Nephron (organoid): Measurements from ENCODE around the gene MFAP2.
"Not testable (repeated sequence)": the region's sequence is repeated elsewhere in the genome, so short reads cannot be mapped to it uniquely, and the experiment has no call there.

Experiments used
- H3K27ac Mint-ChIP-seq, 3 experiments: 2 replicates each; pipeline ENCODE4 v1.8.0; 2020; ENCODE audit warnings: mixed read lengths in 3 of 3, mild to moderate bottlenecking in 2 of 3, moderate library complexity in 1 of 3
- H3K27me3 Mint-ChIP-seq: 2 replicates; pipeline ENCODE4 v1.8.0; 2021; ENCODE audit warnings: low read depth, mild to moderate bottlenecking, moderate library complexity, mixed read lengths
- H3K36me3 Mint-ChIP-seq: 2 replicates; pipeline ENCODE4 v1.8.0; 2020; ENCODE audit warnings: low read depth, mixed read lengths
- H3K4me1 Mint-ChIP-seq: 2 replicates; pipeline ENCODE4 v1.8.0; 2020; ENCODE audit warnings: mixed read lengths
- H3K4me3 Mint-ChIP-seq, 3 experiments: 2 replicates each; pipeline ENCODE4 v1.8.0; 2020; ENCODE audit warnings: mild to moderate bottlenecking in 3 of 3, mixed read lengths in 3 of 3, moderate library complexity in 2 of 3
- H3K9me3 Mint-ChIP-seq: 2 replicates; pipeline ENCODE4 v1.8.0; 2020; ENCODE audit warnings: mixed read lengths
- TF ChIP-seq, protein P1 (sequence below), 3 experiments: fragments of 200-600 bp; sonication (generic); IDR thresholded peaks; one replicate each; pipeline ENCODE4 v1.5.0; 2021; ENCODE audit warnings: antibody characterized with exemption in 3 of 3; ENCODE audit not compliant: unreplicated experiment in 3 of 3

MFAP2 gene

DNA sequence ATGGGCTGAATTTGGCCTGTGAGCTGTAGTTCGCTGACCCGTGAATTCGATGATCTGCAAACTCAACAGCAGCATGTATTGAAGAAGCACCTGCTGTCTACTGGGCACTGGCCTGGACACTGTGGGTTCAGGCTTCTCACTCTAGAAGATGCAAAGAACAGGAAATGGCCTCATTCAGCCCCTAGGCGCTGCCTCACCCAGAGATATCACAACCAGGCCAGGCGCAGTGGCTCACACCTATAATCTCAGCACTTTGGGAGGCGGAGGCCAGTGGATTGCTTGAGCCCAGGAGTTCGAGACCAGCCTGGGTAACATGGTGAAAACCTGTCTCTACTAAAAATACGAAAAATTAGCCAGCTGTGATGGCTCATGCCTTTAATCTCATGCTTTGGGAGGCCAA lies 23.6 kb downstream of the MFAP2 start:
- no peaks in the 10 kb centered on the region for H3K9me3 Mint-ChIP-seq
- no peak overlapping the region for H3K4me3 Mint-ChIP-seq
- no peaks in the 10 kb centered on the region for H3K36me3 Mint-ChIP-seq
- peaks cover 9% of the 10 kb centered on the region for H3K4me1 Mint-ChIP-seq
- TF ChIP-seq, protein P1, sequence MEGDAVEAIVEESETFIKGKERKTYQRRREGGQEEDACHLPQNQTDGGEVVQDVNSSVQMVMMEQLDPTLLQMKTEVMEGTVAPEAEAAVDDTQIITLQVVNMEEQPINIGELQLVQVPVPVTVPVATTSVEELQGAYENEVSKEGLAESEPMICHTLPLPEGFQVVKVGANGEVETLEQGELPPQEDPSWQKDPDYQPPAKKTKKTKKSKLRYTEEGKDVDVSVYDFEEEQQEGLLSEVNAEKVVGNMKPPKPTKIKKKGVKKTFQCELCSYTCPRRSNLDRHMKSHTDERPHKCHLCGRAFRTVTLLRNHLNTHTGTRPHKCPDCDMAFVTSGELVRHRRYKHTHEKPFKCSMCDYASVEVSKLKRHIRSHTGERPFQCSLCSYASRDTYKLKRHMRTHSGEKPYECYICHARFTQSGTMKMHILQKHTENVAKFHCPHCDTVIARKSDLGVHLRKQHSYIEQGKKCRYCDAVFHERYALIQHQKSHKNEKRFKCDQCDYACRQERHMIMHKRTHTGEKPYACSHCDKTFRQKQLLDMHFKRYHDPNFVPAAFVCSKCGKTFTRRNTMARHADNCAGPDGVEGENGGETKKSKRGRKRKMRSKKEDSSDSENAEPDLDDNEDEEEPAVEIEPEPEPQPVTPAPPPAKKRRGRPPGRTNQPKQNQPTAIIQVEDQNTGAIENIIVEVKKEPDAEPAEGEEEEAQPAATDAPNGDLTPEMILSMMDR (IDR thresholded peaks at IDR 0.05; ENCODE audit: unreplicated experiment in 3 of 3), result no peak
- no peak overlapping the region for H3K27ac Mint-ChIP-seq
- H3K27me3 Mint-ChIP-seq, result no peaks in the 10 kb centered on the region

DNA sequence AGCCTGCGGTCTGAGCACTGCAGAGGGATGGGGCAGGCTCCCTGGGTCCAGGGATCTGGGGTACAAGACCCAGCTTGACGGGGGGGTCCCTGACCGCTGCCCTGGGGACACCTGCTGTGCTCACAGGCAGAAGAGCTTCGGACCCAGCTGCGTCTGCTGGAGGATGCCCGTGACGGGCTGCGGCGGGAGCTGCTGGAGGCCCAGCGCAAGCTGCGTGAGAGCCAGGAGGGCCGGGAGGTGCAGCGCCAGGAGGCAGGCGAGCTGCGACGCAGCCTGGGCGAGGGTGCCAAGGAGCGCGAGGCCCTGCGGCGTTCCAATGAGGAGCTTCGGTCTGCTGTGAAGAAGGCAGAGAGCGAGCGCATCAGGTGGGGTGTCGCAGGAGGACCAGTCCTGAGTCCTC lies 25.2 kb downstream of the MFAP2 start:
- Mint-ChIP-seq H3K36me3 (no peaks in the 10 kb centered on the region), H3K27me3 (no peaks in the 10 kb centered on the region), H3K9me3 (no peaks in the 10 kb centered on the region), H3K4me3 (no peak overlapping the region), H3K4me1 (peaks cover 1% of the 10 kb centered on the region), H3K27ac (no peak overlapping the region)
- TF ChIP-seq, protein P1 (IDR thresholded peaks at IDR 0.05; ENCODE audit: unreplicated experiment in 3 of 3), result no peak

DNA sequence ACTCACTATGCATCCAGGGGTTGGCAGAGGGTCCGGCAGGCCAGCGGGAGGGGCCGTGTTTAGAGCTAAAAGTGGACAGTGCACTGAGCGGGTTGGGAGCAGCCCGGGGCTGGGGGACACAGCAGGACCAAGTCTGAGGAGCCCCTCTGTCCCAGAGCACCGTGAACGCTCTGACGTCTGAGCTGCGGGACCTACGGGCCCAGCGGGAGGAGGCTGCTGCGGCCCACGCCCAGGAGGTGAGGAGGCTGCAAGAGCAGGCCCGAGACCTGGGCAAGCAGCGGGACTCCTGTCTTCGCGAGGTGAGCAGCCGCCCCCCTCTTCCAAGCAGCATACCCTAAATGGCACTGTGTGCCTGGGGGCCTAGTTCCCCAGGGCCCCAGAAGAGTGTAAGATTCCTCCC lies 25.8 kb downstream of the MFAP2 start:
- Mint-ChIP-seq H3K4me1 (no peaks in the 10 kb centered on the region), H3K4me3 (no peak overlapping the region), H3K9me3 (no peaks in the 10 kb centered on the region), H3K27me3 (no peaks in the 10 kb centered on the region), H3K36me3 (no peaks in the 10 kb centered on the region), H3K27ac (no peak overlapping the region)
- TF ChIP-seq, protein P1 (IDR thresholded peaks at IDR 0.05; ENCODE audit: unreplicated experiment in 3 of 3), result no peak

DNA sequence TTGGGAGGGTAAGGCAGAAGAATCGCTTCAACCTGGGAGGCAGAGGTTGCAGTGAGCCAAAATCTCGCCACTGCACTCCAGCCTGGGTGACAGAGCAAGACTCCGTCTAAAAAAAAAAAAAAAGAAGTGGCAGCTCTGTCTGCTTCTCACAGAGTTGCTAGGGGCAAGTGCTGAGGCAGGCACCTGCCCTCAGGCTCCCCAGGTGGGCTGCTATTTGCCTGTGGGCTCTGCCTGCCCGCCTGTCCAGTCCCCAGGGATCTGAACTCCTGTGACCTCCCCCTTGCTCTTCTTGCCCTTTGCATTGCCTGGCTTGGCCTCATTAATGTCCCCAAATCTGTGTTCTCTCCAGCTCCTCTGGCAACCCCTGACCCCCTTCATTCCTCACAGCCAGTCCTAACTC lies 28.0 kb downstream of the MFAP2 start:
- not testable (repeated sequence) for H3K4me3 Mint-ChIP-seq, H3K9me3 Mint-ChIP-seq, H3K4me1 Mint-ChIP-seq, H3K36me3 Mint-ChIP-seq, H3K27me3 Mint-ChIP-seq, H3K27ac Mint-ChIP-seq

DNA sequence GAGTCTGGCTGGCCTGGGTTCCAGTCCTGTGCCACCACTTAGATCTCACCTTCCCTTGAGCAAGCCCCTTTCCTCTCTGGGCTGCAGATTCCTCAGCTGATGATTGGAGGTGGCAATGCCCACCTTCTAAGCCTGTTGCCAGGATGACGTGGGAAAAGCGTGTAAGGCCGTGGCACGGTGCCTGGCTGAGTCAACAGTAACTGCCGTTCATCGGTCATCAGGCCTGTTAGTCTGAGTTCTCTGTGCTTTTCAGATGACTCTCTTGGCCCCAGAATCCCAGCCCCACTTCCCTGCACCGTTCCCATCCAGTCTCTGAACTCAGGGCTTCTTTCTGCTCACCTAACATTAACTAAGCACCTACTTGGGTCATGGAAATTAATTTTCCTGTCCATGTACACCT lies 31.4 kb downstream of the MFAP2 start:
- not testable (repeated sequence) for H3K4me1 Mint-ChIP-seq, H3K4me3 Mint-ChIP-seq, H3K36me3 Mint-ChIP-seq, H3K27me3 Mint-ChIP-seq, H3K27ac Mint-ChIP-seq, H3K9me3 Mint-ChIP-seq

DNA sequence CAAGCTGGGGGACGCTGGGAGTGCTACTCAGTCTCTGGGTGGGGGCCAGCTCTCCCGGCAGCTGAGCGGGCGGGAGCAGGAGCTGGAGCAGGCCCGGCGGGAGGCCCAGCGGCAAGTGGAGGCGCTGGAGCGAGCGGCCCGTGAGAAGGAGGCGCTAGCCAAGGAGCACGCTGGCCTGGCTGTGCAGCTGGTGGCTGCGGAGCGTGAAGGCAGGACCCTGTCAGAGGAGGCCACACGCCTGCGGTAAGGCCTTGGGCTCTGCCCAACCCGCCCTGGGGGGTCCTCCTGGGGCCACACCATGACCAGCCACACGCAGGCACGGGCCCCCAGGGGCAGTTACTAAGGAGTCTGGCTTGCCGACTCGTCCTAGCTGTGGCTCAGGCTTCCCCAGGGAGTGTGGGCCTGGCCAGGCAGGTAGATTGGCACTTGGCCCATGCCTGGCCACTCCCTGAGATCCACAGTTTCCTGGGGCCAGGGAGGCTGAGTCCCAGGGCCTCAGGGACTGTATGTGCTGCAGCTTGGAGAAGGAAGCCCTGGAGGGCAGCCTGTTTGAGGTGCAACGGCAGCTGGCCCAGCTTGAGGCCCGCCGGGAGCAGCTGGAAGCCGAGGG lies 32.0 kb downstream of the MFAP2 start:
- not testable (repeated sequence) for H3K27me3 Mint-ChIP-seq, H3K36me3 Mint-ChIP-seq, H3K9me3 Mint-ChIP-seq, H3K27ac Mint-ChIP-seq, H3K4me1 Mint-ChIP-seq, H3K4me3 Mint-ChIP-seq

DNA sequence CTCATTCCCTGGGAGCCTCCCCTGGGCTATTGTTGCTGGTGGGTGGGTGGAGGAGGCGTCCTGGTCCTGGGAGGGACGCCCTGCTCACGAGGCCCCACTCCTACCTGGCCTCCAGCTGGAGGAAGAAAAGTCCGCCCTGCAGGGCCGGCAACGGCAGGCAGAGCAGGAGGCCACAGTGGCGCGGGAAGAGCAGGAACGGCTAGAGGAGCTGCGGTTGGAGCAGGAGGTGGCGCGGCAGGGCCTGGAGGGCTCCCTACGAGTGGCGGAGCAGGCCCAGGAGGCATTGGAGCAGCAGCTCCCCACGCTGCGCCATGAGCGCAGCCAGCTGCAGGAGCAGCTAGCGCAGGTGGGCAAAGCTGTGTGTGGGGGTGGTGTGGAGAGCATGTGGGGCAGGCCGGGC lies 33.8 kb downstream of the MFAP2 start:
- TF ChIP-seq, protein P1 (IDR thresholded peaks at IDR 0.05; ENCODE audit: unreplicated experiment in 3 of 3), result no peak
- H3K27me3 Mint-ChIP-seq, result no peaks in the 10 kb centered on the region
- H3K36me3 Mint-ChIP-seq, result peaks cover 12% of the 10 kb centered on the region
- no peak overlapping the region for H3K4me3 Mint-ChIP-seq
- no peak overlapping the region for H3K27ac Mint-ChIP-seq
- H3K9me3 Mint-ChIP-seq, result no peaks in the 10 kb centered on the region
- no peaks in the 10 kb centered on the region for H3K4me1 Mint-ChIP-seq

DNA sequence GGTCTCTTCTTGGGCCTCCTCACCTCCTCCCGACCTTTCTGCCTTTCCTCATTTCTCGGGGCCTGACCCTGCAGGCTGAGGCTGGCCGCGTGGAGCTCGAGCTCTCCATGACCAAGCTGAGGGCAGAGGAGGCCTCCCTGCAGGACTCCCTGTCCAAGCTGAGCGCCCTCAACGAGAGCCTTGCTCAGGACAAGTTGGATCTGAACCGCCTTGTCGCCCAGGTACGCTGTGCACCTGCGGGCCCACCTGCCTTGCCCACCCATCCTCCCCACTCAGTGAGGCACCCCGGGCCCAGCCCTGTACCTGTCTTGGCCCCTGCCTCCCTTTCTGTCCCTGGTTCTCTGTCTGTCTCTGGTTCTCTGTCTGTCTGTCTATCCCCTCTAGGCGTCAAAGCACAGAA lies 34.2 kb downstream of the MFAP2 start:
- not testable (repeated sequence) for H3K4me1 Mint-ChIP-seq, H3K27me3 Mint-ChIP-seq

DNA sequence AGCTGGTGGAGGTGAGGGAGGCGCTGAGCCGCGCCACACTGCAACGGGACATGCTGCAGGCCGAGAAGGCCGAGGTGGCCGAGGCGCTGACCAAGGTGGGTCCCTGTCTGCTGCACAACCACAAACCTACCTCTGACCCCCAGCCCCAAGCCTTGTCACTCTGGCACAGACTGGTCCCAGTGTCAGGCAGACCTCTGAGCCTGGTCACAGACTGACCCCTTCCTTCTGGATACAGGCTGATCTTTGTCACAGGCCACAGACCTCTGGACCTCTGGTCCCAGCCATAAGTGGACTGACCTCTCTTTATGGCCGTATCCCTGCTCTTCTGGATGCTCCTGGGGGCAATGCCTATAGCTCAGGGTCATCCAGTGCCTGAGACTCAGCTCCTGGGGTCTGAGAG lies 34.9 kb downstream of the MFAP2 start:
- not testable (repeated sequence) for H3K4me3 Mint-ChIP-seq, H3K27ac Mint-ChIP-seq, H3K9me3 Mint-ChIP-seq, H3K4me1 Mint-ChIP-seq, H3K27me3 Mint-ChIP-seq
- peaks cover 12% of the 10 kb centered on the region for H3K36me3 Mint-ChIP-seq

More for the DNA sequence above, 34.2 kb downstream of the MFAP2 start:
- not testable (repeated sequence) for H3K27ac Mint-ChIP-seq, H3K4me3 Mint-ChIP-seq, H3K9me3 Mint-ChIP-seq
- peaks cover 12% of the 10 kb centered on the region for H3K36me3 Mint-ChIP-seq
